ENCODE measurements around the gene TBC1D14.

GRCh38 chr4:7025040-7025602 is 115.5 kb downstream of the TBC1D14 start:
- TF ChIP-seq ATF2 (IDR thresholded peaks at IDR 0.05; ENCODE audit: low read length) (no peak), CTCF (IDR thresholded peaks at IDR 0.05; ENCODE audit: control extremely low read depth in 1 of 3, insufficient read depth in 1 of 3, low read depth in 1 of 3, low read length in 3 of 3) (no peak), CREB1 (IDR thresholded peaks at IDR 0.05) (no peak), CHD2 (IDR thresholded peaks at IDR 0.05; ENCODE audit: low read length) (no peak), YY1 (IDR thresholded peaks at IDR 0.05; ENCODE audit: low read depth, low read length) (no peak), EZH2 (IDR thresholded peaks at IDR 0.05; ENCODE audit: low read depth, low read length, severe bottlenecking) (no peak), GABPA (IDR thresholded peaks at IDR 0.05; ENCODE audit: borderline replicate concordance, insufficient read depth, low read length) (no peak), MAX (IDR thresholded peaks at IDR 0.05) (no peak)
